Stimulated activated CD8-positive, alpha-beta memory T cell treated with anti-CD3 and anti-CD28 coated beads, Interleukin-7, amount 100 ng/mL, for 4 hours (primary cell): ENCODE results near the gene CDHR3.
"Not testable (repeated sequence)": the region's sequence is repeated elsewhere in the genome, so short reads cannot be mapped to it uniquely, and the experiment has no call there.

Experiments used
- DNase-seq, 2 donors: peaks; one replicate each; pipeline ENCODE4 v3.0.0-alpha.2; 2020; ENCODE audit warnings: low read depth in 2 of 2

CDHR3 gene

GRCh38 chr7:105996860-105997737 lies 34.0 kb downstream of the CDHR3 start:
- no peak for DNase-seq

DNA sequence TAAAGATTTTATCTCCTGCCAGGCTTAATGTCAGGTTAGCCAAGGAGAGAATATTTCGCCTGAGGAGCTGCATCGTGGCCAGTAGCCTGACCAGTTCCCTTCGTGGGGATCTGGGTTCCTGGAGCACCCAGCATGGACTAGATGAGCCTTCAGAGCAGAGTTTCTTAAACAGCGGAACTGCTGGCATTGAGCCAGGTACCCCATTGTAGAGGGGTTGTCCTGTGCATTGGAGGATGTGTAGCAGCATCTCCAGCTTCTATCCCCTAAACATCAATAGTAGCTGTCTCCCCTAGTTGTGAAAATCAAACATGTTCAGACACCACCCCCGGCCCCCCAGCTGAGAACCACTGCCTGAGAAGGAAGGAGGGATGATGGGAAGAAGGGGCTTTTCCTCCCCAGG lies 36.2 kb downstream of the CDHR3 start:
- DNase-seq, result no peak

DNA sequence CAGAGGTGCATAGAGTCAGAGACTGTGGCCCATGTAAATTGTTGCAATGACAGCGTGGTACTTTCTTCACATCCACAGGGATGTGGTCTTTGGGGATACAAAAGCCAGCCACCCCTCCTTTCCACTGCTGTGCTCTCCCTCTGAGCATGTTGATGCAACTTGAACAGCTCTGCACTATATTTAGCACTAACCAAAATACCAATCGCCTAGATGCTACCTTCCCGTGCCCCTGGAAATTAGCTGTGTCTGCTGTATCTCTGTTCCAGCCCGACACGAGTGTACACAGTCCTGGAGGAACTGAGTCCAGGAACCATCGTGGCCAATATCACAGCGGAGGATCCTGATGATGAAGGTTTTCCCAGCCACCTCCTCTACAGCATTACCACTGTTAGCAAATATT lies 38.1 kb downstream of the CDHR3 start:
- no peak for DNase-seq

GRCh38 chr7:106001886-106002285 lies 38.8 kb downstream of the CDHR3 start:
- DNase-seq, result no peak

DNA sequence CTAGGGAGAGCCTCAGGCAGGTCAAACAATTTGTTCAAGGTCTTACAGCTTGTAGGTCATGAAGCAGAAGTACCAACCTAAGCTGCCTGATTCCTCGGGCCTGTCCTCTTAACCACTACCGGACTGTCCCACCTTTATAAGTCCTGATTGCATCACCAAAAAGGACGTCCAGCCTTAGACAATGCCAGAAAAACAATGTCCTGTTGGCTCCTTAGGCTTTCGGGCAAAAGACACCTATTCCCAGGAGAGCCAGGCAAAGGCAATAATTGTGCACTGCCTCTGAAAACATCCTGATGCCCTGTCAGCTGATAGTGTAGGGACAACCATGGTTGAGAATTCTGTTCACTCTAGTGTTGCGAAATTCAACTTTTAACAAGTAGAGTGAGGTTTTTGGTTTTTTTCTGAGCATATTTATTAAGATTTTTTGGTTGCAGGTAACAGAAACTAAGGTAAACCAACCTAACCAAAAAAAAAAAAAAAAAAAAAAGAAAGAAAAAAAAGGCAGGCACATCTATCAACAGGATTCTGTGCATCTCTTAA lies 40.5 kb downstream of the CDHR3 start:
- no peak for DNase-seq

GRCh38 chr7:106006906-106007305 lies 43.8 kb downstream of the CDHR3 start:
- no peak for DNase-seq

- not testable (repeated sequence) for DNase-seq
Observed at GRCh38 chr7:106007796-106008195, 44.7 kb downstream of the CDHR3 start.

DNA sequence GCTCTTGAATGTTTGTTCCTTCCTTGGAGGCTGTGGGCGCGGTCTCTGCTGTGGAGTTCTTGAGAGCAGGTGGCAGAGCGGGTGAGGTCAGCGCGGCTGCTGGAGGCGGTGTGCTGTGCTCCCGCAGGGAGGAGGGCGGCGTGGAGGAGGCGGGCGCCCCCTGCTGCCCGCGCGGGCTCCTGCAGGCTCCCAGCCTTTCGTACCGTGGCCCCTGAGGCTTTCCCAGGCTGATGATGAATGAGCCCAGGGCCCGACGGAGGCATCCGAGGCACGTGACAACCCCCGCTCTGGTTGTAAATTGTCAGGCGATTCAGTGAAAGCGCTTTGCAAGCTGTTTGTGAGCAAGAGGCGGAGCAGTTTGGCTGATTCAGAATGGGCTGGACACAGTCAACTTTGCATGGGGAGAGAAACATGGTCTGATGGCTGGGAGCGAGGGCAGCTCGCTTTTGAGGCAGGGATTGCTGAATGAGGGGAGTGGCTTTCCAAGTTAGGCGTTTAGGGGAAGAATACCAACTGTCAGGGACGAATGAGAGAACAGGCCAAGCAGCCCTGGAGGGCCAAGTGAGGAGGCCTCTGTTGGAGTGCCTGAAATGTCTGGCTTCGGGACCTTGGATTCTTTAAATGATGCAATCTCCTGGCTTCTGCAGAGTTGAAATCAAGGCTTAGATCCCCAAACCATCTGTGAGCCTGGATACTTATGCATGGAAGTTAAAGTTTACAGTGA lies 46.6 kb downstream of the CDHR3 start:
- peak; percentile 61 to 72 for DNase-seq

- DNase-seq, result no peak
Observed at GRCh38 chr7:106010331-106010730, 47.3 kb downstream of the CDHR3 start.

DNA sequence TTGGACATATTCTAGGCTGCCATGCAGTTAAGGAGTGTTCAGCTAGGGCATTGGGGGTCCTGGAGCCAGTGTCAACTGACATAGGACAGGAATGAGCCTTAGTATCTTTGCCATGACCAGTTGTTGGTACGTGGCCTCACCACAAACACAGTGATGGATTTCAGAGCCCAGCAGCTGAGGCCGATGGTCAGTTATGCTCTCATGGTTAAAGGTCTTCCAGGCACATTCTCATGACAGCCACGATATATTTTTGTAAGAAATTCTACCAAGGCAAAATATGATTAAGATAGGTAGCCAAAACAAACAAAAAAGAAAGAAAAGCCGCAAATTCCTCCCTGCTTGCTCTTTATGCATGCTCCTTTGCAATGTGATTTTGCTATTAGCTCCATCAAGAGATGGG lies 47.8 kb downstream of the CDHR3 start:
- DNase-seq, result no peak

DNA sequence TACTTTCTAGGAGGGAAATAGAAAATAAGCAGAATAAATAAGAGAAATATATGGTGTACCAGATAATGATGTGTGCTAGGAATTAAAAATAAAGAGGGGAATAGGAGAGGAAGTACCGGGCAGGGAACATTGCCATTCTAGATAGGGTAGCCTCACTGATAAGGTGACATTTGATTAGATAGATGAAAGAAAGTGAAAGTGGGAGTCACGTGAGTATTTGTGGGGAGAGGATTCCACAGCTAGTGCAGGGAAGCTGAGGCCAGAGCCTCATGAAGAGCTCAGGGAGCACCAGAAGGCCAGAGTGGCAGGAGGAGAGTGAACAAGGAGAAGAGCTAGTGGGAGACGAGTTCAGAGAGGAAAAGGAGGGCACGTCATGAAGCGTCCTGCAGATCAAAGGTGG lies 49.1 kb downstream of the CDHR3 start:
- DNase-seq, result no peak

DNA sequence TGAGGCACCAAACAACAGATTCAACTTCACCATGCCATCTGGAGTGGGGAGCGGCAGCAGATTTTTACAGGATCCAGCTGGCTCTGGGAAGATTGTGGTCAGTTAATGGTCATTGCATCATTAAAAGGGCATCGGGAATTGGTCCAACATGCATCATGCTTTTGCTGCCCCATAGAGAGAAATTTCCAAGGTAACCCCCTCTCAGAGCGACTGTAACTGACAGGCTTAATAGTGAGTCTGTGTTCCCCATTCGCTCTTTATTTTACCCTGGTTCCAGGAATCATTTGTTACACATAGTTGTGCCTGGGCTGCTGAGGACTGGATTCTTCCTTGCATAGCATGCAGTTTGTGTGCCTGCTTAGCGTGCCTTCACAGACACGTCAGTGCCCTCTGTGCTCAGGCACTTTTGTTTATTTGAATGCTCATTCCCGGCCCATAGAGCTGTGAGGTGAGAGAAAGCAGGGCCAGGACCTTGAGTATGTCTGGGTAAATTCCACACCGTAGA lies 49.9 kb downstream of the CDHR3 start:
- DNase-seq, result no peak

DNA sequence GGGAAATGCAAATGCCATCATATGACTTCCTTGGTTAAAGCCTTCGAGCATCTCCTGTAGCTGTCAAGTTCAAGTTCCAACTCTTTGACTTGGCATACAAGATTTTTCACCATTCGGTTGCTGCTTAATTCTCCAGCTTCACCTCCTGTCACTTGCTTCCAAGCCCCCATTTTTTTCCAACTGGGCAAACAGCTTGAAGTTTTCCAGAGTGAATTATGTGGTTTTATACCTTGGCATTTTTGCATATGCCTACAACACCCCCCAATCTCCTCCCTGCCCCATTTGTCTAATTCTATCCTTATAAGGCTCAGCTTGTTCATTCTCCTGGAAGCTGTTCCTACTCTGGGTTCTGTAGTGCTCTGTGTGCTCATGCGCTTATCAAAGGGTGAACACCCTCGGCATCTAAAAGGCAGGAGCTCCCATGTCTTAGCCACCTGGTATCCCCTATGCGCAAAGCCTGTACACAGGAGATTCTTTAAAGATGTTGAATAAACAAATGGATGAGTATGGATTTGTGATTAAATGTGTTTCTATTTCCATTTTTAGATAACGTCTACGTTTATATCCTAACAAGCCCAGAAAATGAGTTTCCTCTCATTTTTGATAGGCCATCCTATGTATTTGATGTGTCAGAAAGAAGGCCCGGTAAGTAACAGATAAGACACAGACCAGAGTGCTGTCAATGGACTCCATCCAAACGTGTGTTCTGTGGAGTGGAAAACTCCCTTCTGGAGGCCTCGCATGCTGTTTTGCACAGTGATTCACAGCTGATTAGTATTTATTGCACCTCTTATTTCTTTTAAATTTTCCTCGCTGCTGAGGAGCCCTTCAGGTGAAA lies 52.5 kb downstream of the CDHR3 start:
- no peak for DNase-seq

GRCh38 chr7:106016331-106016730 lies 53.3 kb downstream of the CDHR3 start:
- no peak for DNase-seq

GRCh38 chr7:106017657-106018056 lies 54.6 kb downstream of the CDHR3 start:
- DNase-seq, result no peak

DNA sequence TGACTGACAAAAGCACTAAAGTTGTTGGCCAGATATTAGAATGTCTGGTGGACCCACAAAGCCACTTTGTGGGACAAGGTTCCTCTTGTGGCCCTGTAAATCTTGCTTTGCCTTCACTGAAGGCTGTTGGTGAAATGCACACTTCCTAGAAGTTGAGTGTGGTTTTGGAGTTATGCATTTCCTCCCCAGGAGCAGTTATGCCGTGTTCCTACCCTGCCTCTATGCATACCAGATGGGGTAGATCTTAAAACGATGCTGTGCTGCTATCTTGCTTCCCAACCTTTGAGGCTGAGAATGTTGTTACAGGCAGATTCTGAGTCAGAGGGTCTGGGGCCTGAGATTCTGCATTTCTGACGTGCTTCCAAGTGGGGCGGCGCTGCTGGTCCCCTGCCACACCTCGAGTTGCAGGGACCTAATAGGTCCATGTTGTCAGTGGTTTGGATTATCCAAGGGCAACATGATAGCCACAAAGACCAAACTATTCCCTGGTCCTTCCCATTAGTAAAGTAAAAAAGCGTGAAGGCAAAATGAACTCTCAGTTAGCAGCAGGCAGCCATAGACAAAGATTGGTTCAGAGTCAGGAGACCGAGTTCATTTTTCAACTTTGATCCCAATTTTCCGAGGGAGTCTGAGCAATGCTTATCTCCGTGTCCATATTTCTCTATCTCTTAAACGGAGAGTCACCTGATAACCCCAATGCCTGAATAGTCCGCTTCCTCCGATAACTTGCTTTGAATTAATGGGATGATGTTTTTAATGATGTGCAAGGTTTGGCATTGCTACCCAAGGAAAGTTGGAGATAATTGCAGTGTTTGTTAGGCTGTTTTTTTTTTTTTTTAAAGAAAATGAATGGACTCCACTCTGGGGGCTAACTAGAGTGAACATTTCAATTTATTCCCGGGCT lies 55.8 kb downstream of the CDHR3 start:
- no peak for DNase-seq

- no peak for DNase-seq
Observed at GRCh38 chr7:106019470-106019820, 56.4 kb downstream of the CDHR3 start.

DNA sequence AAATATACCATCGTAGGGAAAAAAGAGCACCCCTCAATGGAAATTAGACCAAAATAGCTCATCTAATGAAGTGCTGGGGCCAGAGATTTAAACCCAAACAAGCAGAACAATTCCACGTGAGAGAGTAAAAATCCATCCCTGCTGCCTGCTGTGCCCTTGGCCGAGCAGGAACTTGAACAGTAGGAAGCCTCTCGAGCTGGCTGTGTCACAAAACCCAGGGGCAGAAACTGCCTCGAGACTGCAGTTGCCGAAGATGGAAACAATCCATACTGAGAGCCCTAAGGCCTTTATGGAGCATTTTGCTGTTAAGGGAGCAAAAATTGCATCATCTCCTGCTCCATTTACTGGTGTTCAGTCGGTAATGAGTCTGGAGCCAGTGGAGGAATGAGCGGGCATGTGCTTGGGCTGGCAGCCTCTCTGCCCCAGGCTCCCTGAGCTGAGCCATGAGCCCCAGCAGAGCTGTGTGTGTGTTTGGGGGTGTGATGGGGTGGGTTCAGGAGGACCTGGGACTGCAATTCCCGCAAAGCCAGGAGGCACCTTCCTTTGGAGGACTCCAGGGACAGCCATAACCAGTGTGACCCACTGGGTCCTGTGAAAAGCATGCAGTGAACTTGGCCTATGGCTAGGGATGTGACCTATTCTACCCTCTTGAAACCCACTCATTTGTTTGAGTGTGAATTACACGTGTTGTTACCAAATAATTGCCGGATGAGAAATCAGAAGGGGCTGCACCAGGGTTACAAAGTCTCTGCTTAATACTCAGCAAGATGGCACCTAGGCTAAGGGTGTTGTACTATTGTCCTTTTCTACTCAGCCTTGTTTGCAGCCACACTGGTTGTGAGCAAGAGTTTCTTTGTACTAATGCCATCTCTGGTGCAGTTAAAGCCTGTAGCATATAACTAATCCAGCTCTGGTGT lies 58.3 kb downstream of the CDHR3 start:
- DNase-seq, result no peak

- peak; percentile 27 to 51 for DNase-seq
Observed at GRCh38 chr7:106022193-106022821, 59.2 kb downstream of the CDHR3 start.
